Uterus (tissue), 4 donors: ENCODE data around the gene KRTAP5-7. TPM values are rescaled to one million over a fixed set of nuclear protein-coding genes. Genes with fewer than 3 reads are reported as not detected.
"Not testable (repeated sequence)": the region's sequence is repeated elsewhere in the genome, so short reads cannot be mapped to it uniquely, and the experiment has no call there.

Source experiments
- DNase-seq, 2 donors: peaks; one replicate each; pipeline ENCODE4 v3.0.0-alpha.2; 2019 to 2020
- H3K27ac ChIP-seq, 2 donors: fragments of 200-600 bp; sonication (generic); 1 replicate in 1 of 2; 2 replicates in 1 of 2; pipeline ENCODE4 v1.5.1; 2016 to 2018
- H3K27me3 ChIP-seq, 2 donors: fragments of 200-600 bp; sonication (generic); one replicate each; pipeline ENCODE4 v1.5.1; 2018 to 2019; ENCODE audit warnings: control low read depth in 1 of 2
- H3K36me3 ChIP-seq, 2 donors: fragments of 200-600 bp; sonication (generic); one replicate each; pipeline ENCODE4 v1.5.1; 2019; ENCODE audit warnings: control low read depth in 1 of 2
- H3K4me1 ChIP-seq, 2 donors: fragments of 200-600 bp; sonication (generic); one replicate each; pipeline ENCODE4 v1.5.1; 2018 to 2019; ENCODE audit warnings: control low read depth in 1 of 2
- H3K4me3 ChIP-seq, 2 donors: fragments of 200-600 bp; sonication (generic); 1 replicate in 1 of 2; 2 replicates in 1 of 2; pipeline ENCODE4 v1.5.1; 2018 to 2019; ENCODE audit warnings: mild to moderate bottlenecking in 1 of 2
- H3K9me3 ChIP-seq, 2 donors: fragments of 200-600 bp; sonication (generic); one replicate each; pipeline ENCODE4 v1.5.1; 2019; ENCODE audit warnings: control low read depth in 1 of 2
- CTCF ChIP-seq, 4 experiments: fragments of 200-600 bp in 2 of 4; fragments of 450-650 bp in 2 of 4; sonication (generic) in 2 of 4; IDR thresholded peaks; one replicate each; pipeline ENCODE4 v1.5.1; 2016 to 2019; ENCODE audit warnings: antibody characterized with exemption in 4 of 4, mild to moderate bottlenecking in 2 of 4, moderate library complexity in 1 of 4
- POLR2A ChIP-seq, 2 donors: fragments of 450-650 bp; IDR thresholded peaks; one replicate each; pipeline ENCODE4 v1.6.1; 2016; ENCODE audit warnings: antibody characterized with exemption in 2 of 2, mild to moderate bottlenecking in 1 of 2, moderate library complexity in 1 of 2
- intact Hi-C: fragments of 100-400 bp; cut with DNase I; formaldehyde crosslinking; loops from one replicate; pipeline ENCODE4 v1.15.1; 2023; ENCODE audit warnings: low total_unique reads
- total RNA-seq, 4 donors: library from RNA; depleted of rRNA in 3 of 4; stranded (reverse); fragments of >200 nt in 3 of 4; gene quantifications; one replicate each; pipeline versions ENCODE4 v1.1.0 to v1.2.4, GENCODE V29; 2014 to 2023
- donor health status: DM: yes; HTN: yes; CAD: no.

Gene KRTAP5-7
- under 1 TPM in 1 of 4 donors, not detected in 3; 0.95 TPM for total RNA-seq

- H3K9me3 ChIP-seq, H3K36me3 ChIP-seq, H3K4me1 ChIP-seq, H3K27me3 ChIP-seq, intact Hi-C loops, H3K4me3 ChIP-seq, H3K27ac ChIP-seq, DNase-seq: not testable (repeated sequence)
These were observed at the start of gene KRTAP5-7 for GRCh38 chr11:71526796-71527575. Gene KRTAP5-7, plus strand, starts transcription at chr11:71527267. Its CDS starts 34 bp downstream, at chr11:71527301.

GRCh38 chr11:71477641-71478527 lies 49.2 kb upstream of the KRTAP5-7 start:
- Histone ChIP-seq H3K9me3 (no peaks in the 10 kb centered on the region), H3K27me3 (no peaks in the 10 kb centered on the region), H3K4me3 (no peak overlapping the region), H3K36me3 (no peaks in the 10 kb centered on the region), H3K4me1 (no peaks in the 10 kb centered on the region), H3K27ac (no peak overlapping the region)
- DNase-seq: no peak
- intact Hi-C loops: no loop called here
- no peak for TF ChIP-seq CTCF (IDR thresholded peaks at IDR 0.05)
- no peak for TF ChIP-seq POLR2A (IDR thresholded peaks at IDR 0.05)

- no peak for TF ChIP-seq POLR2A (IDR thresholded peaks at IDR 0.05)
- no peak for TF ChIP-seq CTCF (IDR thresholded peaks at IDR 0.05)
- H3K36me3 ChIP-seq: no peaks in the 10 kb centered on the region
- no peak overlapping the region for H3K4me3 ChIP-seq
- no peaks in the 10 kb centered on the region for H3K27me3 ChIP-seq
- intact Hi-C loops: no loop called here
- no peaks in the 10 kb centered on the region for H3K9me3 ChIP-seq
- no peak for DNase-seq
- no peaks in the 10 kb centered on the region for H3K4me1 ChIP-seq
- H3K27ac ChIP-seq: no peak overlapping the region
These were observed 48.6 kb upstream of the KRTAP5-7 start for GRCh38 chr11:71478528-71478840.

- no peaks in the 10 kb centered on the region for H3K36me3 ChIP-seq
These were observed 45.7 kb upstream of the KRTAP5-7 start for GRCh38 chr11:71481101-71481960.

More at GRCh38 chr11:71481101-71481960, 45.7 kb upstream of the KRTAP5-7 start:
- no peak overlapping the region for H3K27ac ChIP-seq
- H3K4me3 ChIP-seq: no peak overlapping the region
- no peaks in the 10 kb centered on the region for H3K4me1 ChIP-seq
- intact Hi-C loops: no loop called here
- no peak for DNase-seq
- no peaks in the 10 kb centered on the region for H3K27me3 ChIP-seq
- H3K9me3 ChIP-seq: no peaks in the 10 kb centered on the region
- no peak for TF ChIP-seq POLR2A (IDR thresholded peaks at IDR 0.05)
- no peak for TF ChIP-seq CTCF (IDR thresholded peaks at IDR 0.05)
